ENCODE data around the gene SLC26A5.
A peak's percentile ranks its signal among the peaks of the same experiment; 100 is the strongest.
"Not testable (repeated sequence)": the region's sequence is repeated elsewhere in the genome, so short reads cannot be mapped to it uniquely, and the experiment has no call there.

The SLC26A5 gene

GRCh38 chr7:103446049-103446520 lies at the start of gene SLC26A5:
Gene SLC26A5, minus strand, starts transcription at chr7:103446207. Its CDS starts 24,693 bp downstream, at chr7:103421514.
- Histone ChIP-seq H3K27me3 (ENCODE audit: control insufficient read depth, insufficient read depth, low read length) (peaks cover 9% of the 10 kb centered on the region), H3K4me1 (ENCODE audit: control insufficient read depth, insufficient read depth, low read length) (peaks cover 15% of the 10 kb centered on the region), H3K9ac (ENCODE audit: low read length) (peak within 1 kb of the TSS; percentile 81), H3K36me3 (ENCODE audit: control insufficient read depth, insufficient read depth, low read length) (no peaks in the 10 kb centered on the region), H3K4me3 (ENCODE audit: low read length) (peak within 1 kb of the TSS; percentile 71), H3K9me3 (ENCODE audit: control insufficient read depth, low read length) (no peaks in the 10 kb centered on the region)

- Histone ChIP-seq H3K27me3 (ENCODE audit: control insufficient read depth, insufficient read depth, low read length) (no peaks in the 10 kb centered on the region), H3K4me1 (ENCODE audit: control insufficient read depth, insufficient read depth, low read length) (peaks cover 15% of the 10 kb centered on the region), H3K4me3 (ENCODE audit: low read length) (no peak overlapping the region)
Observed at GRCh38 chr7:103487419-103487818, 41.4 kb upstream of the SLC26A5 start.

DNA sequence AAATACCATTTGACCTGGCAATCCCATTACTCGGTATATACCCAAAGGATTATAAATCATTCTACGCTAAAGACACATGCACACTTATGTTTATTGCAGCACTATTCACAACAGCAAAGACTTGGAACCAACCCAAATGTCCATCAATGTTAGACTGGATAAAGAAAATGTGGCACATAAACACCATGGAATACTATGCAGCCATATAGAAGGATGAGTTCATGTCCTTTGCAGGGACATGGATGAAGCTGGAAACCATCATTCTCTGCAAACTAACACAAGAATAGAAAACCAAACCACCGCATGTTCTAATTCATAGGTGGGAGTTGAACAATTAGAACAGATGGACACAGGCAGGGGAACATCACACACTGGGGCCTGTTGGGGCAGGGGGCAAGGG lies 40.9 kb upstream of the SLC26A5 start:
- not testable (repeated sequence) for H3K36me3 ChIP-seq (ENCODE audit: control insufficient read depth, insufficient read depth, low read length); H3K4me3 ChIP-seq (ENCODE audit: low read length); H3K9me3 ChIP-seq (ENCODE audit: control insufficient read depth, low read length); H3K27me3 ChIP-seq (ENCODE audit: control insufficient read depth, insufficient read depth, low read length); H3K9ac ChIP-seq (ENCODE audit: low read length)
- peaks cover 15% of the 10 kb centered on the region for H3K4me1 ChIP-seq (ENCODE audit: control insufficient read depth, insufficient read depth, low read length)

More at GRCh38 chr7:103487419-103487818, 41.4 kb upstream of the SLC26A5 start:
- H3K9me3 ChIP-seq (ENCODE audit: control insufficient read depth, low read length), result no peaks in the 10 kb centered on the region
- no peak overlapping the region for H3K9ac ChIP-seq (ENCODE audit: low read length)
- H3K36me3 ChIP-seq (ENCODE audit: control insufficient read depth, insufficient read depth, low read length), result no peaks in the 10 kb centered on the region

GRCh38 chr7:103480771-103481170 lies 34.8 kb upstream of the SLC26A5 start:
- H3K4me3 ChIP-seq (ENCODE audit: low read length), result no peak overlapping the region
- H3K4me1 ChIP-seq (ENCODE audit: control insufficient read depth, insufficient read depth, low read length), result no peaks in the 10 kb centered on the region

GRCh38 chr7:103474956-103475355 lies 28.9 kb upstream of the SLC26A5 start:
- H3K36me3 ChIP-seq (ENCODE audit: control insufficient read depth, insufficient read depth, low read length), result no peaks in the 10 kb centered on the region
- H3K4me3 ChIP-seq (ENCODE audit: low read length), result no peak overlapping the region
- H3K27me3 ChIP-seq (ENCODE audit: control insufficient read depth, insufficient read depth, low read length), result no peaks in the 10 kb centered on the region
- H3K9ac ChIP-seq (ENCODE audit: low read length), result no peak overlapping the region
- H3K9me3 ChIP-seq (ENCODE audit: control insufficient read depth, low read length), result no peaks in the 10 kb centered on the region
- H3K4me1 ChIP-seq (ENCODE audit: control insufficient read depth, insufficient read depth, low read length), result peaks cover 5% of the 10 kb centered on the region

More at GRCh38 chr7:103480771-103481170, 34.8 kb upstream of the SLC26A5 start:
- H3K9me3 ChIP-seq (ENCODE audit: control insufficient read depth, low read length), result no peaks in the 10 kb centered on the region
- no peaks in the 10 kb centered on the region for H3K27me3 ChIP-seq (ENCODE audit: control insufficient read depth, insufficient read depth, low read length)
- no peak overlapping the region for H3K9ac ChIP-seq (ENCODE audit: low read length)
- H3K36me3 ChIP-seq (ENCODE audit: control insufficient read depth, insufficient read depth, low read length), result no peaks in the 10 kb centered on the region

DNA sequence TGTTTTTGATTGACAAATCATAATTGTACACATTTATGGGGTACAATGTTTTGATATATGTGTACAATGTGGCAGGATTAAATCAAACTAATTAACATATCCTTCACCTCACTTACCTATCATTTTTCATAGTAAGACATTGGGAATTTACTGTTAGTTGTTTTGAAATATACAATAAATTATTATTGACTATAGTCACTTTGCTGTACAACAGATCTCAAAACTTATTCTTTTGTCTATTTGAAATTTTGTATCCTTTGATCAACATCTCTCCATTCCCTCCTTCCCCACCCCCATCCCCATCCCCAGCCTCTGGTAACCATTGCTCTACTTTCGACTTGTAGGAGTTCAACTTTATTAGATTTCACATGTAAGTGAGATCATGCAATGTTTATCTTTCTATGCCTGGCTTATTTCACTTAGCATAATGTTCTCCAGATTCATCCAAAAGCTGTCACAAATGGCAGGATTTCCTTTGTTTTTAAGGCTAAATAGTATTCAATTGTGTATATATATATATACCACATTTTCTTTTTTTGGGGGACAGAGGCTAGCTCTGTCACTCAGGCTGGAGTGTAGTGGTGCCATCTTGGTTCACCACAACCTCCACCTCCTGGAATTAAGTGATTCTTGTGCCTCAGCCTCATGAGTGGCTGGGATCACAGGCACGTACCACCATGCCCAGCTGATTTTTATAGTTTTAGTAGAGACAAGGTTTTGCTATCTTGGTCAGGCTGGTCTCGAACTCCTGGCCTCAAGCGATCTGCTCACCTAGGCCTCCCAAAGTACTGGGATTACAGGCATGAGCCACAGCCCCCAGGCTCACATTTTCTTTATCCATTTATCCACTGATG lies 23.3 kb upstream of the SLC26A5 start:
- Histone ChIP-seq H3K4me1 (ENCODE audit: control insufficient read depth, insufficient read depth, low read length) (no peaks in the 10 kb centered on the region), H3K9me3 (ENCODE audit: control insufficient read depth, low read length) (no peaks in the 10 kb centered on the region), H3K4me3 (ENCODE audit: low read length) (no peak overlapping the region), H3K27me3 (ENCODE audit: control insufficient read depth, insufficient read depth, low read length) (no peaks in the 10 kb centered on the region), H3K36me3 (ENCODE audit: control insufficient read depth, insufficient read depth, low read length) (no peaks in the 10 kb centered on the region), H3K9ac (ENCODE audit: low read length) (no peak overlapping the region)

- Histone ChIP-seq H3K36me3 (ENCODE audit: control insufficient read depth, insufficient read depth, low read length) (no peaks in the 10 kb centered on the region), H3K9ac (ENCODE audit: low read length) (no peak overlapping the region), H3K27me3 (ENCODE audit: control insufficient read depth, insufficient read depth, low read length) (no peaks in the 10 kb centered on the region), H3K4me3 (ENCODE audit: low read length) (no peak overlapping the region), H3K4me1 (ENCODE audit: control insufficient read depth, insufficient read depth, low read length) (no peaks in the 10 kb centered on the region), H3K9me3 (ENCODE audit: control insufficient read depth, low read length) (no peaks in the 10 kb centered on the region)
Observed at GRCh38 chr7:103466814-103467213, 20.8 kb upstream of the SLC26A5 start.

DNA sequence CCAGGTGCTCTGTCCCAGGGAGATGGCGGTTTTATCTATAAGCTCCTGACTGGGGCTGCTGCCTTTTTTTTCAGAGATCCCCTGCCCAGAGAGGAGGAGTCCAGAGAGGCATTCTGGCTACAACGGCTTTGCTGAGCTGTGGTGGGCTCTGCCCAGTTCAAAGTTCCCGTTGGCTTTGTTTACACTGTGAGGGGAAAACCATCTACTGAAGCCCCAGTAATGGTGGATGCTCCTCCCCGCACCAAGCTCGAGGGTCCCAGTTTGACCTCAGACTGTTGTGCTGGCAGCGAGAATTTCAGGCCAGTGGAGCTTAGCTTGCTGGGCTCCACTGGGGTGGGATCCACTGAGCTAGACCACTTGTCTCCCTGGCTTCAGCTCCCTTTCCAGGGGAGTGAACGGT lies 16.4 kb upstream of the SLC26A5 start:
- no peaks in the 10 kb centered on the region for H3K36me3 ChIP-seq (ENCODE audit: control insufficient read depth, insufficient read depth, low read length)
- H3K4me1 ChIP-seq (ENCODE audit: control insufficient read depth, insufficient read depth, low read length), result no peaks in the 10 kb centered on the region
- H3K4me3 ChIP-seq (ENCODE audit: low read length), result no peak overlapping the region
- H3K9ac ChIP-seq (ENCODE audit: low read length), result no peak overlapping the region
- H3K9me3 ChIP-seq (ENCODE audit: control insufficient read depth, low read length), result no peaks in the 10 kb centered on the region
- H3K27me3 ChIP-seq (ENCODE audit: control insufficient read depth, insufficient read depth, low read length), result no peaks in the 10 kb centered on the region

GRCh38 chr7:103447073-103447960 lies 1.3 kb upstream of the SLC26A5 start:
- Histone ChIP-seq H3K4me3 (ENCODE audit: low read length) (no peak overlapping the region), H3K27me3 (ENCODE audit: control insufficient read depth, insufficient read depth, low read length) (peaks cover 9% of the 10 kb centered on the region), H3K4me1 (ENCODE audit: control insufficient read depth, insufficient read depth, low read length) (peaks cover 15% of the 10 kb centered on the region), H3K9ac (ENCODE audit: low read length) (no peak overlapping the region), H3K36me3 (ENCODE audit: control insufficient read depth, insufficient read depth, low read length) (no peaks in the 10 kb centered on the region), H3K9me3 (ENCODE audit: control insufficient read depth, low read length) (no peaks in the 10 kb centered on the region)

- Histone ChIP-seq H3K27me3 (ENCODE audit: control insufficient read depth, insufficient read depth, low read length) (peaks cover 9% of the 10 kb centered on the region), H3K4me1 (ENCODE audit: control insufficient read depth, insufficient read depth, low read length) (peaks cover 15% of the 10 kb centered on the region), H3K9me3 (ENCODE audit: control insufficient read depth, low read length) (no peaks in the 10 kb centered on the region), H3K4me3 (ENCODE audit: low read length) (peak overlapping the region; percentile 71), H3K9ac (ENCODE audit: low read length) (peak overlapping the region; percentile 81), H3K36me3 (ENCODE audit: control insufficient read depth, insufficient read depth, low read length) (no peaks in the 10 kb centered on the region)
Observed at GRCh38 chr7:103445228-103446048, 569 bp downstream of the SLC26A5 start.

GRCh38 chr7:103439661-103440060 lies 6.3 kb downstream of the SLC26A5 start:
- Histone ChIP-seq H3K27me3 (ENCODE audit: control insufficient read depth, insufficient read depth, low read length) (no peaks in the 10 kb centered on the region), H3K4me3 (ENCODE audit: low read length) (no peak overlapping the region), H3K9me3 (ENCODE audit: control insufficient read depth, low read length) (no peaks in the 10 kb centered on the region), H3K4me1 (ENCODE audit: control insufficient read depth, insufficient read depth, low read length) (no peaks in the 10 kb centered on the region), H3K36me3 (ENCODE audit: control insufficient read depth, insufficient read depth, low read length) (no peaks in the 10 kb centered on the region), H3K9ac (ENCODE audit: low read length) (no peak overlapping the region)

Data from mucosa of stomach (tissue), 1 donor.